GM19238 (cell line): ENCODE data around the gene LTBR.
"Not testable (repeated sequence)": the region's sequence is repeated elsewhere in the genome, so short reads cannot be mapped to it uniquely, and the experiment has no call there.

Experiments used
- DNase-seq: peaks from one replicate; pipeline ENCODE4 v3.0.0; 2011; ENCODE audit warnings: low spot score; ENCODE audit not compliant: insufficient read length

LTBR gene

DNA sequence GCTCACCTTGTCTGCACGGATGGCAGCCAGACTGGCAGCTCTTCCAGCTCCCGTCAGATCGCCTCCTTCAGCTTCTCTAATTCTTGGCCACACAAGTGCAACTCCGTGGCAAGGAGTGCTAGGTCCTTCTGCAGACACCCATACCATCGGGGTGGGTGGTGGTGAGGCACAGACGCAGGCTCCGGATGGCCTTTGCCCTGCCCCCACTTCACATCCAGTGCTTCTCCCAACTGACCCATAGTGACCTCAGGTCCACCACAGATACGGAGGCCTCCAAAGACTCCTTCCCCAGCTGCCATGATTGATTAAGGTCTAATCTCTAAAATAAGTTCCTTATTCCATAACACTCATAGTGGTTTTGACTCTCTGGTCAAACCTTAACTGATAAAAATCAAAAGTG is 40.9 kb downstream of the LTBR start:
- DNase-seq = no peak

DNA sequence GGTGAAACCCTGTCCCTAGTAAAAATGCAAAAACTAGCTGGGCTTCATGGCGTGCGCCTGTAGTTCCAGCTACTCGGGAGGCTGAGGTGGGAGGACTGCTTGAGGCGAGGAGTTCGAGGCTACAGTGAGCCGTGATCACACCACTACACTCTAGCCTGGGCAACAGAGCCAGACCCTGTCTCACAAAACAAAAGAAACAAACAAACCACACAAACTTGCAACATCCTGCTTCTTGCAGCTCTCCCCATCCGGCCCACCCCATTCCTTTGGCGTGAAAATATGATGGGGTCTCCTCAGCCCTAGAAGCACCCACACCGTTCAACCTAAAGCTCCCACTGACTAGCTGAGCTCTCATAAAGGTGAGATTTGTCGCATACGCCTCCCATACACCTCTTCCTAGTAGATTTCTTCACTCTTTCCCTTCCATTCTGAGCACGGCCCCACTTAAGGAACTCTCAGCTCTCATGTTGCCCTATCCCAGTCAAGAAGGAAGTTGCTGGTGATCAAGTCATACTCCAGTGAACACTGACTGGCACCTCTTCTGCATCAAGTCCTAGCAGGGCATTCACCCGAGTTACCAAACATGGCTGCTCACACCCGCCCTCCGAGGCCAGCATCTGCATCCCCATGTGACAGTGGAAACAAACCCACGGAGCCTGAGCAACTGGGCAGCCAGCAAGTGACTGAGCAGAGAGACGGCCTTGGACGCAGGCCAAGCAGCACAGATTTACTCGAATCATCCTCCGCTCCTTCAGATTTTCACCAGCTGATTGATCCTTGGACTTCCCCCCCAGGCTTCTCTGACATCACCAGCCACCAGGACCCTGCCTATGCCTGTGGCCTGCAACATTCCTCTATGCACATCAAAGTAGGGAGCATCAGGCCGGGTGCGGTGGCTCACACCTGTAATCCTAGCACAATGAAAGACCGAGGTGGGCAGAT is 41.9 kb downstream of the LTBR start:
- DNase-seq = no peak

DNA sequence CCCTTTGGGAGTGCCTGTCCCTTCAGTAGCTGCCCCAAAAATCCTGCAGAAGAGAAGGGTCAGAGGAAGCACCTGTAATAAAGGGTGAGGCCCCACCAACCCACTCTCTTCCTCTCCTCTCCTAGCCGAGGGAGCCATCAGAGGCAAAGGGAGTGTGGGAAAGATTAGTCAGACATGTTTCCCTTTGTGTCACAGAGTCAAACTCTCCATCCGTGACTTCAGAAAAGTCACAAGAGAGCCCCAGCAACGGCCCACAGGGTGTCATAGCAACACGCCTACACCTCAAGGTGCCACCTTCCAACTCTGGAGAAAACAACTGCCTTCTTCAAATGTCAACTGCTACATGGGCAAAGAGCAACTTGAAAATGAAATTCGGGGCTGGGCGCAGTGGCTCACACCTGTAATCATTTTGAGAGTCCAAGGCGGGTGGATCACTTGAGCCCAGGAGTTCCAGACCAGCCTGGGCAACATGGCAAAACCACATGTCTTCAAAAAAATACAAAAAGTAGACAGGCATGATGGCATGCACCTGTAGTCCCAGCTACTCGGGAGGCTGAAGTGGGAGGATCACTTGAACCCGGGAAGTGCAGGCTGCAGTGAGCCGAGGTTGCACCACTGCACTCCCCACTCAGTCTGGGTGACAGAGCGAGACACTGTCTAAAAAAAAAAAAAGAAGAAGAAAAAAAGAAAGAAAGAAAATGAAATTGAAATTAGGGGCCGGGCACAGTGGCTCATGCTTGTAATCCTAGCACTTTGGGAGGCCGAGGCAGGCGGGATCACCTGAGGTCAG is 43.1 kb downstream of the LTBR start:
- peak; percentile 40 for DNase-seq

DNA sequence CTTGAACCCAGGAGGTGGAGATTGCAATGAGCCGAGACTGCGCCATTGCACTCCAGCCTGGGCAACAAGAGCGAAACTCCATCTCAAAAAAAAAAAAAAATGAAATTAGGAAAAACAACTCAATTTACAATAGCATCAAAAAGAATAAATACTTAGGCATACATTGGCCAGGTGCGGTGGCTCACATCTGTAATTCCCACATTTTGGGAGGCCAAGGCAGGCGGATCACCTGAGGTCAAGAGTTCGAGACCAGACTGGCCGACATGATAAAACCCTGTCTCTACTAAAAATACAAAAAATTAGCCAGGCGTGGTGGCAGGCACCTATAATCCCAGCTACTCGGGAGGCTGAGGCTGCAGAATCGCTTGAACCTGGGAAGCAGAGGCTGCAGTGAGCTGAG is 43.8 kb downstream of the LTBR start:
- not testable (repeated sequence) for DNase-seq

DNA sequence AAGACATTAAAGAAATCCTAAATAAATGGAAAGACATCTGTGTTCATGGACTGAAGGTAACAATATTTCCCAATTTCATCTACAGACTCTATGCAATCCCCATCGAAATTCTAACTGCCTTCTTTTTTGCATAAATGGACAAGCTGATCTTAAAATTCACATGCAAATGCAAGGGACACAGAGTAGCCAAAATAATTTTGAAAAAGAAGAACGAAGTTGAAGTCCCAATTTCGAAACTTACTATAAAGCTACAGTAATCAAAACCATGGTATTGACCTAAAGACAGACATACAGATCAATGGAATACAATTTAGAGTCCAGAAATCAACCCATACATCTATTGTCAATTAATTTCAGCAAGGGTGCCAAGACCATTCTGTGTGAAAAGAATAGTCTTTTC is 44.4 kb downstream of the LTBR start:
- DNase-seq = no peak

DNA sequence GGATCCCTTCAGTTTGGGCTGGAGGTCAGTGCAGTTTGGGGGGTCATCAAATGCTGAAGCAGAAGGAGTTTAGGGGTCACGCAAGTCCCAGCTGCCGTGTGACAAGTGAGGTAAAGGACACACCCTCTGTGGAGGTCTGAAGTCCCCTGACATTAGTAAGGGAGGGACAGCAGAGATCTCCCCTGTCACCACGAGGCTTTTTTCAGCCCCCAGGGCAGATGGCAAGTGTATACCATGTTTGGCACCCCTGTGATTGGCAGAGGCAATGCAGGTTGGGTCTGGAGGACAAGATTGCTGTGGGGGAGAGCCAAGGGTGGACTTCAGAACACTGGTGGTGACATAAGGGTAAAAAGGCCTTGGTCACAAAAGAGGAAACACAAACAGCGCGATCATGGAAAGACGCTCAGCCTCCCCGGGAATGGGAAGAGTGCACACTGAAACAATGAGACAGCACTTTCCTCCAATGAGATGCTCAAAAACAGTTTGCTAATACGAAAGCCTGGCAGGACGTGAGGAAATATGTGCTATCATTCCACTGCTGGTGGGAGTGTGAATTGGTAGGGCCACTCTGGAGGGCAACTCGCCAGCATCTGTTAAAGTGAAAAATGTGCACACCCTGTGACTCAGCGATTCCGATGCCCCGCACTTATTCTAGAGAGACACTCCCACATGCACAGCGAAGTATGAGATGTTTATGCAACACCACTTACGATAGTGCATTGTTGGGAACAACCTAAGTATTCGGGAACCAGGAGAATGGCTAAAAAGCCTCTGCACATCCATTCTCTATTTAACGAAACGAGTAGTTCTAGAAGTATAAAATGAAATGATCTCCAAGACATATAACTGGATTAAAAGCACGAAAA is 46.4 kb downstream of the LTBR start:
- DNase-seq = no peak

DNA sequence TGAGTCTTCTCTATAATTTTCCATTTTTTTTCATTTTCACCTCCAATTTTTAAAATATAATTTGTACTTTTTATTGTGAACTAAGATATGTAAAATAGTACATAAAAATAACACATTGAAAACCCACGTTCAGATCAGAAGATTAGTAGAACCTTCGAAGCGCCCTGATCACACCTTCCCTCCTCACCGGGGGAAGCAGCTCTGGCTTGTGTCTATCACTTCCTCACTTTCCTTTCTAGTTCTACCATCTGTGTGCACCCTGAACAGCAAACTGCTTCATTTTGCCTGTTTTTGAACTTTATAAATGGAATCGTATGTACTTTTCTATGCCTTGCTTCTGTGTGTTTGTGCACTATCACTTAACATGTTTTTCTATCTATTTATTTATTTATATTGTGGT is 49.0 kb downstream of the LTBR start:
- DNase-seq = no peak

DNA sequence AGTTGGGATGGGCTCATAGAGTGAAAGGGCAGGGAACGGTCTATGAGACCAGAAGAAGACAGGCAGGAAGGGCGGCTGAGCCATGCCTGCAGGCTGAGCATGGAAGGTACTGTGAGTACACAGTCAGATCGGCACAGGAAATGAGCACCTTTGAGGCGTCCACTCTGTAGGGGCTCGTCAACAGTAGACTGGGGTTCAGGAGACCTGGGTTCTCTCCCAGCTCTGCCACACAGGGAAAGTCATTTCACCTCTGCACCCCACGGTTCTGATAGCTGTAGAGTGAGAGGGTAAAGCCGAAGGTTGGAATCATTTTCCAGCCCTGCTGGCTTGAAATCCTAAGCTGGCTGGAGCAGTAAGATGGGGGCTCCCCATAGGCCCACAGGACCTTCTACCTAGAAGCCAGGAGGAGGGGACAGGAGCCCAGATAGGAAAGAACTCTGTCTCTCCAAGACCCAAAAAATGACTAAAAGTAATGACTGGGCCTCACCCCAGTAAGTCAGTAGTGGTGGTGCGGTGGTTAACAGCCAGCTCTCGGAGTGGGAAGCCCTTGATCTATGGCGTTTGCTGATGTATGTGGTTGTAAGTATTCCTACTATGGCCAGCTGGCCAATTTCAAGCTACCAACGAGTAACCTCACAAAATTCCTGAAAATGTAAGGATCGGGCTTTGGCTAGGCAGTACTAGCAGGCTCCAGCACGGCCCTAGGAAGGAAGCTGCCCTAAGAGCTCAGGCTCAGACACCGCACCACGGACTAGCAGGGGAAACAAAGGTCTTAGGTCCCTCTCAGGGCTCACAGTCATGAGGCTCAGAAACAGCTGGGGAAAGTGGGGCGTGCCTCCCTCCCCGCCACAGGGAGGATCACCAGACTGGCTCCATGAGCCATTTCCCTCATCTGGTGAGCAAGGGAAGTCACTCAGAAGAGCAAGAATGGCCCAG is 50.5 kb downstream of the LTBR start:
- DNase-seq = no peak

DNA sequence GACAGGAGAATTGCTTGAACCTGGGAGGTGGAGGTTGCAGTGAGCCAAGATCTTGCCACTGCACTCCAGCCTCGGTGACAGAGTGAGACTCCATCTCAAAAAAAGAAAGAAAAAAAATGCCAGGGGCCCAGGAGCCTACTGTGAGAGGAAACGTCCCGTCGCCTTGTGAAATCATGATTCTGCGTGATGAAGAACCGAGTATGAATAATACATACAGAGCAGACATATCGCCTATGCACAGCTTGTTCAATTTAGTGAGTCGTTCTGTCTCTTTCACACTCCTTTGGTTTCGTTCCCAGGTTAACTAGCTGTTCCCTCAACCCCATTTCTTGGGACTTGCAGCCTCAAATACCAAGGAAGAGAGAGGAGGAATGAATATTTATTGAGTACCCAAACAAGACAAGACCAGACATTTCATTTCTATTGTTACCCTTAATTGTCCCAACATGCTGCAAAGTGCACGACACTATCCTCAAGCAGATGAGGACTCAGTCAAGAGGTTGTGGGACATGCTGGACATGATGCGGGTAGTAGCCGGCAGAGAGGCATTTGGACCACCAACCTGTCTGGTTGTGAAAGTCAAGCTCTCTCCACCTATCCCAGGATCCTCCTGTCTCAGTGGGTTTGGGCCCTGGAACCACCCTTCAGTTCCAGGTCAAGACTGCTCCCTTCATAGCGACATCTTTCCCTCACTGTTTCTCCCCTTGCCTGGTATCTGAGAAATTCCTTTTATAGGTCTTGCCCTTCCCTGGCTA is 52.2 kb downstream of the LTBR start:
- DNase-seq = no peak

DNA sequence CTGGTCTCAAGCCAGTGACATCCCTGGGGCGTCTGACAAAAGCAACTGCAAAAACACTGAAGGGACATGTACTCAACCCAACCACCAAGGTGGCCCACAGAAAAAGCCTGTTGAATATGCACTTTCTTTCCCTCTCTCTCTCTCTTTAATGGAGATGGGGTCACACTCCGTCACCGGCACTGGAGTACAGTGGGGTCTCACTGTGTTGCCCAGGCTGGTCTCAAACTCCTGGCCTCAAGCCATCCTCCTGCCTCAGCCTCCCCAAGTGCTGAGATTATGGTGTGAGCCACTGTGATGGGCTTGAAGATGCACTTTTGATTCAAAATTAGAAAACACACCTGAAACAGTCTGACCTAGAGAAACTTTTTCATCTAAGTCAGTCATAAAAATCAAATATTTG is 53.6 kb downstream of the LTBR start:
- DNase-seq = no peak

DNA sequence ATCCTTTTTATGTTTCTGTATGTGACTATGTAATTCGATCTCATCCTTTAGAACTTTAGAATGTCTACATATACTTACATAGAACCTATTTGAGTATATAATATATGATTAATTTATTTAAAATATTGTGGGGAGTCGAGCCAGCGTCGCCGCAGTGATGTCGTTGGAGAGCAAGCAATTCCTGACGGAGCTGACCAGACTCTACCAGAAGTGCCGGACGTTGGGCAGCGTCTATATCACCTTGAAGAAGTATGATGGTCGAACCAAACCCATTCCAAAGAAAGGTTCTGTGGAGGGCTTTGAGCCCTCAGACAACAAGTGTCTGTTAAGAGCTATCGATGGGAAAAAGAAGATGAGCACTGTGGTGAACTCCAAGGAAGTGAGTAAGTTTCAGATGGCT is 54.4 kb downstream of the LTBR start:
- DNase-seq = no peak

DNA sequence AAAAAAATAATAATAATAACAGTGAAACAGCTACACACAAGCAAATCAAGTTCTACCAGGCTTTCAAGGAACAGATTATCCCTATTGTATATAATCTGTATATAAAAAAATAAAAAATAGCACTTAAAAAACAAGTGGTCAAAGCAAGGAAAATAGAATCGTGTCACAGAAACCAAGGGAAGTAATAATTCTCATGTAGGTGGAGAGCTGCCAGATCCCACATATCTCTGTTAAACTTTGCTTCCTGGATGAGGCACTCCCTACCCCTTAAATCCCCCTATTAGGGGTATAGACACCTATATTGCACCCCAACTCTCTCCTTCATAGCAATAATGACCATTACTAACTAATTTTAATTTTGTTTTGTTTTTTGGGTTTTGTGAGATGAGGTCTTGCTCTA is 56.4 kb downstream of the LTBR start:
- DNase-seq = no peak
